ENCODE results near the gene NLRP7. TPM values are rescaled to one million over a fixed set of nuclear protein-coding genes. Genes with fewer than 3 reads are reported as not detected.

Gene NLRP7
- total RNA-seq, result not detected in 2 replicates

GRCh38 chr19:54947381-54947780 lies at the start of gene NLRP7:
TSS of gene NLRP7 (minus strand) at chr19:54947530.

GRCh38 chr19:54905803-54906511 lies 41.4 kb downstream of the NLRP7 start, which contains the start of gene NCR1:
TSS of gene NCR1 (plus strand) at chr19:54906148. CDS start at chr19:54906188, 40 bp downstream.

GRCh38 chr19:54873990-54874389 lies 73.3 kb downstream of the NLRP7 start, which contains the start of gene FCAR:
TSS of gene FCAR (plus strand) at chr19:54874235. CDS start at chr19:54874290, 55 bp downstream.

Small RNAs within 50 kb of the gene (small RNA-seq; reads per million reads assigned to genes)
- not detected for gene AC011476.8

Other genes with a start within 250 kb of the NLRP7 start
- gene KIR3DL3, start 223.1 kb downstream of the NLRP7 start, total RNA-seq, result not detected in 2 replicates
- gene KIR2DL3, start 209.0 kb downstream of the NLRP7 start, total RNA-seq, result not detected in 2 replicates
- not detected in 2 replicates for gene KIR2DL1, start 177.7 kb downstream of the NLRP7 start, total RNA-seq
- gene KIR2DL4, start 143.9 kb downstream of the NLRP7 start, total RNA-seq, result not detected in 2 replicates
- gene KIR3DL1, start 131.1 kb downstream of the NLRP7 start, total RNA-seq, result not detected in 2 replicates
- gene KIR2DS4, start 114.9 kb downstream of the NLRP7 start, total RNA-seq, result not detected in 2 replicates
- gene KIR3DL2, start 97.1 kb downstream of the NLRP7 start, total RNA-seq, result not detected in 2 replicates
- not detected in 2 replicates for gene FCAR, start 73.3 kb downstream of the NLRP7 start, total RNA-seq
- not detected in 2 replicates for gene NCR1, start 41.4 kb downstream of the NLRP7 start, total RNA-seq
- 0.76 and 1.6 TPM in 2 replicates for gene NLRP2, start 18.8 kb upstream of the NLRP7 start, total RNA-seq
- gene GP6, start 90.7 kb upstream of the NLRP7 start, total RNA-seq, result not detected in 2 replicates
- gene RDH13, start 115.6 kb upstream of the NLRP7 start, total RNA-seq, result 13.7 and 14.3 TPM in 2 replicates
- 5.9 and 7.7 TPM in 2 replicates for gene EPS8L1, start 128.3 kb upstream of the NLRP7 start, total RNA-seq
- 64.1 and 89.2 TPM in 2 replicates for gene PPP1R12C, start 170.1 kb upstream of the NLRP7 start, total RNA-seq
- gene TNNT1, start 201.7 kb upstream of the NLRP7 start, total RNA-seq, result not detected in 2 replicates
- not detected in 2 replicates for gene TNNI3, start 210.2 kb upstream of the NLRP7 start, total RNA-seq
- 0.33 and 0.38 TPM in 2 replicates for gene DNAAF3, start 219.1 kb upstream of the NLRP7 start, total RNA-seq
- not detected in 2 replicates for gene SYT5, start 232.8 kb upstream of the NLRP7 start, total RNA-seq

All from vein endothelial cell (primary cell).